Trophoblast cell (in vitro differentiated cells and primary cell): Measurements from ENCODE around the gene STAC3.
A peak's percentile ranks its signal among the peaks of the same experiment; 100 is the strongest.

Experiments used
- DNase-seq, 2 donors: peaks; one replicate each; pipeline ENCODE4 v3.0.0-alpha.2; 2016
- H2AFZ ChIP-seq: 2 replicates; pipeline ENCODE4 v1.6.1; 2013; ENCODE audit warnings: low read length, moderate library complexity, mild to moderate bottlenecking; ENCODE audit not compliant: insufficient read depth, poor library complexity
- H2AK5ac ChIP-seq: 2 replicates; pipeline ENCODE4 v1.6.1; 2013; ENCODE audit warnings: mild to moderate bottlenecking, low read length
- H2BK120ac ChIP-seq: 2 replicates; pipeline ENCODE4 v1.6.1; 2013; ENCODE audit warnings: low read length, mild to moderate bottlenecking, moderate library complexity; ENCODE audit not compliant: insufficient read depth, poor library complexity
- H2BK12ac ChIP-seq: 2 replicates; pipeline ENCODE4 v1.6.1; 2013; ENCODE audit warnings: mild to moderate bottlenecking, low read length, moderate library complexity
- H2BK5ac ChIP-seq: 2 replicates; pipeline ENCODE4 v1.6.1; 2013; ENCODE audit warnings: low read length, low read depth, moderate library complexity, mild to moderate bottlenecking; ENCODE audit not compliant: poor library complexity
- H3K14ac ChIP-seq: 2 replicates; pipeline ENCODE4 v1.6.1; 2013; ENCODE audit warnings: mild to moderate bottlenecking, low read length
- H3K18ac ChIP-seq: 2 replicates; pipeline ENCODE4 v1.6.1; 2013; ENCODE audit warnings: mild to moderate bottlenecking, low read length
- H3K23ac ChIP-seq: 2 replicates; pipeline ENCODE4 v1.6.1; 2013; ENCODE audit warnings: low read length
- H3K27ac ChIP-seq: 2 replicates; pipeline ENCODE4 v1.5.1; 2013; ENCODE audit warnings: low read depth, mild to moderate bottlenecking, inconsistent platforms, low read length, moderate library complexity
- H3K27me3 ChIP-seq: 2 replicates; pipeline ENCODE4 v1.6.1; 2013; ENCODE audit warnings: inconsistent platforms, mild to moderate bottlenecking, low read length, moderate library complexity; ENCODE audit not compliant: insufficient read depth
- H3K36me3 ChIP-seq, 2 experiments: 1 replicate in 1 of 2; 2 replicates in 1 of 2; pipeline ENCODE4 v1.6.1; 2013; ENCODE audit warnings: low read length in 2 of 2, mild to moderate bottlenecking in 2 of 2, moderate library complexity in 1 of 2; ENCODE audit not compliant: insufficient read depth in 2 of 2, control insufficient read depth in 1 of 2
- H3K4ac ChIP-seq: 2 replicates; pipeline ENCODE4 v1.6.1; 2013; ENCODE audit warnings: low read depth, mild to moderate bottlenecking, low read length, moderate library complexity
- H3K4me1 ChIP-seq, 2 experiments: 1 replicate in 1 of 2; 2 replicates in 1 of 2; pipeline ENCODE4 v1.6.1; 2013; ENCODE audit warnings: low read length in 2 of 2, mild to moderate bottlenecking in 2 of 2, moderate library complexity in 1 of 2; ENCODE audit not compliant: insufficient read depth in 2 of 2, control insufficient read depth in 1 of 2
- H3K4me2 ChIP-seq: 2 replicates; pipeline ENCODE4 v1.6.1; 2013; ENCODE audit warnings: inconsistent platforms, mild to moderate bottlenecking, low read length, moderate library complexity
- H3K4me3 ChIP-seq: 2 replicates; pipeline ENCODE4 v1.5.1; 2013; ENCODE audit warnings: mild to moderate bottlenecking, low read depth, low read length, inconsistent platforms
- H3K79me1 ChIP-seq: one replicate; pipeline ENCODE4 v1.6.1; 2013; ENCODE audit warnings: low read length
- H3K79me2 ChIP-seq: 2 replicates; pipeline ENCODE4 v1.6.1; 2013; ENCODE audit warnings: low read length, mild to moderate bottlenecking; ENCODE audit not compliant: control insufficient read depth, insufficient read depth, poor library complexity
- H3K9ac ChIP-seq: 2 replicates; pipeline ENCODE4 v1.6.1; 2013; ENCODE audit warnings: mild to moderate bottlenecking, low read length
- H3K9me3 ChIP-seq: 2 replicates; pipeline ENCODE4 v1.6.1; 2013; ENCODE audit warnings: low read depth, mild to moderate bottlenecking, control low read depth, inconsistent platforms, low read length; ENCODE audit not compliant: insufficient read depth
- H4K12ac ChIP-seq: 2 replicates; pipeline ENCODE4 v1.6.1; 2013; ENCODE audit warnings: low read depth, mild to moderate bottlenecking, low read length, moderate library complexity
- H4K8ac ChIP-seq: 2 replicates; pipeline ENCODE4 v1.6.1; 2013; ENCODE audit warnings: low read depth, mild to moderate bottlenecking, low read length, moderate library complexity
- H4K91ac ChIP-seq: one replicate; pipeline ENCODE4 v1.6.1; 2013; ENCODE audit warnings: low read depth, mild to moderate bottlenecking, low read length, moderate library complexity
- WGBS: extraction: QIAGEN DNeasy Blood & Tissue Kit; methylation state at CpG from one replicate; pipeline ENCODE4 v1.1.7; 2013; ENCODE audit warnings: missing lambda C conversion rate; ENCODE audit not compliant: insufficient read length, insufficient coverage; ENCODE audit errors: extremely low coverage; 5-methylcytosine and 5-hydroxymethylcytosine counted together

Gene STAC3

DNA sequence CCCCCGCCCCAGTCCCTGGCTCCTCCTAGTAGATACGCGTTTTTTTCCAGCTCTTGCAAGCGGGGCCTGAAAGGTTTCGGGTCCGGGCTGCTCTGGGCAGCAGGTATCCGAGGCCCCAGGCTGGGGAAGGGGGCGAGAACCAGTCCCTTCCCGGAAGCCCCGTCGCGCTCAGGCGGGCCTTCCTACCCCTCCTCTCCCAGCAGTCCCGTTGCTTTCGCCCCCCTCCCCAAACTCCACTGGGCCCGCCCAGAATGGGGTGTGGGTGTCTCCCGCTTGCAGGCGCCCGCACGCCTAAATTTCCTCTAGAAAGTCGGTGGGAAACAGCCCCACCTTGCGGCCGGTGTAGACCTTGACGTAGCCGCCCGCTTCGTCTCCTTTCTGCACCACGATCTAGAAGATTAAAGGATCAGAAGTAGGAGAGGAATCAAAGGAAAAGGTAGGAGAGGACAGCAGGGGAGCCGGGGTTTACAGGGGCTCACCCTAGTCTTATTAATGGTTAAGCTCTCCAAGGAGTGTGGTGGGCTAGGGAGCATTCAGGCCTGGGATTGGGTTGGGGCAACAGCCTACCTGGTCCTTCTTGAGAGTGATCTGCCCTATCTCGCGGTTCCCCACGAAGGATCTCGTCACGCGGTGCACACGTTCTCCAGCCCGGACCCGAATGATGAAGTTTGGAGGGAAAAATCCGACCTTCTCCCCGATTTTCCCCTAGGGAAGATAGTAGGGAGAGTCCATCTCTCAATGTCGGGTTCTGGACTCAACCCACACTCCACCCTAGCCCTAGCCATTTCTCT, 7.3 kb downstream of the STAC3 start:
- Histone ChIP-seq H2BK5ac (no peak overlapping the region), H4K8ac (no peak overlapping the region), H4K91ac (no peak overlapping the region), H3K27ac (no peak overlapping the region), H3K9ac (no peak overlapping the region), H3K79me1 (peaks cover 2% of the 10 kb centered on the region), H3K9me3 (no peaks in the 10 kb centered on the region), H3K23ac (no peak overlapping the region), H3K79me2 (no peaks in the 10 kb centered on the region), H3K27me3 (peaks cover 35% of the 10 kb centered on the region), H3K4ac (no peak overlapping the region), H2AFZ (peak overlapping the region; percentile 45), H2AK5ac (no peak overlapping the region), H3K18ac (no peak overlapping the region), H3K4me2 (peak overlapping the region; percentile 58), H4K12ac (no peak overlapping the region), H3K4me3 (no peak overlapping the region), H2BK12ac (no peak overlapping the region), H3K4me1 (peaks cover 20 to 24% of the 10 kb centered on the region in 2 experiments), H2BK120ac (no peak overlapping the region), H3K14ac (no peak overlapping the region), H3K36me3 (no peaks in the 10 kb centered on the region)
- peak; percentile 81 to 90 for DNase-seq
- WGBS: no CpG with 5 or more reads among the region's 41 CpGs

DNA sequence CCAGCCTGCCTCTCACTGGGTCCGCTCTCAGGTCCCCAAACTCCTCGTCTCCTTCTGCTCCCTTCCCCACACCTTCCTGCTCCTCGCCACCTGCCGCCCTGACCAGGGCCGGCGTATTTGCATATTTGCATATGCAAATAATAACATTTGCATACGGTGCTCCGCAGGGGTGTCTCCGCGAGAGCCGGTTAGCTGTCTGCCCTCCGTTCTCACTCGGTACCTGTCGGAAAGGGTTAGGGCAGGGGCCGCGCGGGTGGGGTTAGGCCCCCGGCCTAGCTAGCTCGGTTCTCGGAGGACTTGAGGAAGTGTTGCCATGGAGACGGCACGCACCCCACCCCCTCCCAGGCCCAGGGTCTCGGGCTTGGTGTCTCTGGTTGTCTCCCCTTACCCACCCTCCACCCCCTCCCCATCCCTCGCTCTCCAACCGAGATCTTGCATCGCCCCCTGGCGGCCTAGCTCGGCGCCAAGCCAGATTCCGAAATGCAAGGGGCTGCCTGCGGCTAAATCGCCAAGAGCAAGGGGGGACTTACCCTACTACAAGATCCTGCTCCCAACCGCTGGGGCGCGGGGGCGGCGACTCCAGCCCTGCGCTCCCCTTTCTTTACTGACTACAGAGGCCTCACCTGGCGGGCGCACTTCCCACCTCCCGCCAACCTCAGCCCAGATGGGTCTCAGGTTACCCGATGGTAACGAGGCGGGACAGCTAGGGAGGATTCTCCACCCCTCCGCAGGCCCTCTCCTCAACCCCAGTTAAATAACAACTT, 8.1 kb downstream of the STAC3 start:
- H4K91ac ChIP-seq: no peak overlapping the region
- H2AFZ ChIP-seq: peak overlapping the region; percentile 43
- no peak overlapping the region for H2BK120ac ChIP-seq
- no peaks in the 10 kb centered on the region for H3K36me3 ChIP-seq
- H4K12ac ChIP-seq: peak overlapping the region; percentile 48
- no peak overlapping the region for H3K18ac ChIP-seq
- H2AK5ac ChIP-seq: no peak overlapping the region
- H3K4ac ChIP-seq: no peak overlapping the region
- H2BK5ac ChIP-seq: no peak overlapping the region
- H3K9ac ChIP-seq: no peak overlapping the region
- peaks cover 2% of the 10 kb centered on the region for H3K79me2 ChIP-seq
- H2BK12ac ChIP-seq: no peak overlapping the region
- peak; percentile 37 to 73 for DNase-seq
- H3K4me1 ChIP-seq: peaks cover 20 to 31% of the 10 kb centered on the region in 2 experiments
- no peak overlapping the region for H3K27ac ChIP-seq
- peaks cover 2% of the 10 kb centered on the region for H3K79me1 ChIP-seq
- peaks cover 44% of the 10 kb centered on the region for H3K27me3 ChIP-seq
- no peak overlapping the region for H3K14ac ChIP-seq
- peak overlapping the region; percentile 58 for H3K4me2 ChIP-seq
- WGBS: no CpG with 5 or more reads among the region's 45 CpGs
- H4K8ac ChIP-seq: no peak overlapping the region
- H3K23ac ChIP-seq: no peak overlapping the region
- peak overlapping the region; percentile 29 for H3K4me3 ChIP-seq
- no peaks in the 10 kb centered on the region for H3K9me3 ChIP-seq

DNA sequence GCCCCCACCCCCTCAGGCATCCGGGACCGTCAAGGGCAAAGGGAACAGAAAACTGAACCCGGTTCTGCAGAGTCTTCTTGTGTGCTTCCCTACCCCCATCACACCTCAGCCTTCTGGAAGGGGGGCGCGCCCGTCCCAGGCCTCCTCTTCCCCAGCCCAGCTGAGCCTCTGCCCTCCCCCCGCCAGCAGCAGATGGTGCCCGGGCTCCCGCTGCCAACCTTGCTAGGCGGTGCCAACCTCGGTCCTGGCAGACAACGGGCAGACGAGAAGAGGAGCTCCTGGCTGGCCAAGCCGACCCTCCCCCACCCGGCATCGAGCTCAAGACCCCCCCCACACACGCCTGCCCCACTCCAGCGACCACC, 8.7 kb downstream of the STAC3 start:
- DNase-seq: no peak
- H2AK5ac ChIP-seq: no peak overlapping the region
- no peaks in the 10 kb centered on the region for H3K36me3 ChIP-seq
- H4K91ac ChIP-seq: no peak overlapping the region
- H4K8ac ChIP-seq: no peak overlapping the region
- no peak overlapping the region for H3K23ac ChIP-seq
- peaks cover 20 to 33% of the 10 kb centered on the region in 2 experiments for H3K4me1 ChIP-seq
- no peak overlapping the region for H3K27ac ChIP-seq
- H3K4me3 ChIP-seq: no peak overlapping the region
- no peak overlapping the region for H2BK12ac ChIP-seq
- H3K14ac ChIP-seq: no peak overlapping the region
- no CpG with 5 or more reads among the region's 18 CpGs for WGBS
- no peak overlapping the region for H4K12ac ChIP-seq
- peak overlapping the region; percentile 58 for H3K4me2 ChIP-seq
- H2AFZ ChIP-seq: no peak overlapping the region
- no peak overlapping the region for H3K18ac ChIP-seq
- peaks cover 2% of the 10 kb centered on the region for H3K79me2 ChIP-seq
- no peak overlapping the region for H3K9ac ChIP-seq
- no peak overlapping the region for H2BK5ac ChIP-seq
- no peak overlapping the region for H2BK120ac ChIP-seq
- no peak overlapping the region for H3K4ac ChIP-seq
- H3K27me3 ChIP-seq: peaks cover 49% of the 10 kb centered on the region
- H3K79me1 ChIP-seq: peaks cover 2% of the 10 kb centered on the region
- peaks cover 2% of the 10 kb centered on the region for H3K9me3 ChIP-seq

DNA sequence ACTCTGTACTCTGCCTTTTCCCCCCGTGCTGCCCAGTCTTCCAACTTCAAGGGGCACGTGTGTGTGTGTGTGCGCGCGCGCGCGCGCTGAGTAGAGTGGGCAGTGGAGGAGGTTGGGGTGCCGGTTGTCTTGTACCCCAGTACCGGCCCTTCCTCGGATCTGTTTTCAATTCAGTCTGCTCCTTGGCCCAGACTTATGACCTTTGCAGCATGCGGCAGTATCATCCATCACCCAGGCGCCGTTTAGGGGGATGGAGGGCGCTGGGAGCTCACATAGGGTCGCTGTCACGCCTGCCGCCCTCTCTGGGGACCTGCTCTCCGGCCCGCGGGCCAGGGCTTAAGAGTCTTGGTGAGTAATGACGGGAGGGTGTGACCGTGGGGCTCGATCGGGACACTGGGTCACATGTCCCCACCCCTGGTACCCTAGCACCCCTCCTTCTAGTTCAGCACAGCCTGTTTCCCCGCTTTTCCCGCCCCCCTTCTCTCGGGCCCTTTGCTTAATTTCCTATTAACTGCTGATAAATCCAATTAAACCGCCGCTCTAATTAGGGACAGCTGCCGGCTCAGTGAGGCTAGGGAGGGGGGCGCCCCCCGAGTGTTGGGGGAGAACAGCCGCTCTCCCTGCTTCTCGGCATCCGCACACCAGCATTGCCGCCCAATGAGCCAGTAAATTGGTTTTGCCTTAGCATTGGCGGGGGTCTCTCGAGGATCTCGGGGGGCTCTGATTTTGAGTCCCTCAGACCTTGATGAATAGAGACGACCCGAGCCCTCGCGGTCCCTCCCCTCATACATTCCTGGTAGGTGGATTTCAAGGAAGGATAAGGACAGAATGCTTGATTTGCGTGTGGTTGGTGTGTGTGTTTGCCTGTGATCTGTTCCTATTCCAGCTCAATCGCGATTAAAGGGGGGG, 9.3 kb downstream of the STAC3 start:
- WGBS: no CpG with 5 or more reads among the region's 48 CpGs

More for the DNA sequence above, 9.3 kb downstream of the STAC3 start:
- Histone ChIP-seq H3K4me3 (no peak overlapping the region), H3K14ac (no peak overlapping the region), H3K79me1 (peaks cover 2% of the 10 kb centered on the region), H4K12ac (no peak overlapping the region), H3K79me2 (peaks cover 2% of the 10 kb centered on the region), H4K91ac (no peak overlapping the region), H3K4ac (no peak overlapping the region), H2BK120ac (no peak overlapping the region), H3K18ac (no peak overlapping the region), H4K8ac (no peak overlapping the region), H3K9me3 (peaks cover 3% of the 10 kb centered on the region), H2AFZ (no peak overlapping the region), H3K4me2 (no peak overlapping the region), H2BK12ac (no peak overlapping the region), H3K27me3 (peaks cover 56% of the 10 kb centered on the region), H3K9ac (no peak overlapping the region), H3K4me1 (peaks cover 20 to 33% of the 10 kb centered on the region in 2 experiments), H3K27ac (no peak overlapping the region), H2AK5ac (no peak overlapping the region), H3K36me3 (no peaks in the 10 kb centered on the region), H2BK5ac (no peak overlapping the region), H3K23ac (no peak overlapping the region)
- no peak for DNase-seq
